ENCODE data around the gene TSPAN9.

DNA sequence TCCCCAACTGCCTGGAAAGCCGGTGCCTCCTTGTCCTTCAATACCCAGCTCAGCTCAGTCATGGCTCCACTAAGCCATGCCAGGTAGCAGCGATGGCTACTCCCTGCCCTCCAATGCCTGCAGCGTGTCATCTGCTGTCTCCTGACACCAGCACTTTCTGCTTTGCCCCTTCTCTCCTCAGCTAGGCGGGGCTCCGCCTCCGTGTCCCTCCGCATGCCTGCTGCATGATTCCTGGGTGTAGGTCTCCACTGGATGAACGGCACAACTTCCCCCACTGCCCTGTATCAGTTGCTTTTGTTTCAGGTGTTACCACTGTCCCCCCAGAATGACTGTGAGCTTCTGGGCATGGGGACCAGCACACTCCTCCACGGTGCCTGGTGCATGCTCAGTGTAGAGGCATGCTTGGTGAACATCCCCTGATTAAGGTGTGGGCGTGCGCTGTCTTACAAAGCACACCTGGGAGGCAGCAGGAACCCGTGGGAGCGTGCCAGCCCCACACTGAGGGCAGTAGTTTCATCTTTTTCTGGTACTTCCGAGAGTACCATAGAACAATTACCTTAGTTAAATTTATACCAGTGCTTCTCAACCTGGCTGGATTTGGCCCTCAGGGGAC, 234.4 kb downstream of the TSPAN9 start:
- TF ChIP-seq, protein P1, sequence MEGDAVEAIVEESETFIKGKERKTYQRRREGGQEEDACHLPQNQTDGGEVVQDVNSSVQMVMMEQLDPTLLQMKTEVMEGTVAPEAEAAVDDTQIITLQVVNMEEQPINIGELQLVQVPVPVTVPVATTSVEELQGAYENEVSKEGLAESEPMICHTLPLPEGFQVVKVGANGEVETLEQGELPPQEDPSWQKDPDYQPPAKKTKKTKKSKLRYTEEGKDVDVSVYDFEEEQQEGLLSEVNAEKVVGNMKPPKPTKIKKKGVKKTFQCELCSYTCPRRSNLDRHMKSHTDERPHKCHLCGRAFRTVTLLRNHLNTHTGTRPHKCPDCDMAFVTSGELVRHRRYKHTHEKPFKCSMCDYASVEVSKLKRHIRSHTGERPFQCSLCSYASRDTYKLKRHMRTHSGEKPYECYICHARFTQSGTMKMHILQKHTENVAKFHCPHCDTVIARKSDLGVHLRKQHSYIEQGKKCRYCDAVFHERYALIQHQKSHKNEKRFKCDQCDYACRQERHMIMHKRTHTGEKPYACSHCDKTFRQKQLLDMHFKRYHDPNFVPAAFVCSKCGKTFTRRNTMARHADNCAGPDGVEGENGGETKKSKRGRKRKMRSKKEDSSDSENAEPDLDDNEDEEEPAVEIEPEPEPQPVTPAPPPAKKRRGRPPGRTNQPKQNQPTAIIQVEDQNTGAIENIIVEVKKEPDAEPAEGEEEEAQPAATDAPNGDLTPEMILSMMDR (IDR thresholded peaks at IDR 0.05) = no peak
- TF ChIP-seq, protein P2, sequence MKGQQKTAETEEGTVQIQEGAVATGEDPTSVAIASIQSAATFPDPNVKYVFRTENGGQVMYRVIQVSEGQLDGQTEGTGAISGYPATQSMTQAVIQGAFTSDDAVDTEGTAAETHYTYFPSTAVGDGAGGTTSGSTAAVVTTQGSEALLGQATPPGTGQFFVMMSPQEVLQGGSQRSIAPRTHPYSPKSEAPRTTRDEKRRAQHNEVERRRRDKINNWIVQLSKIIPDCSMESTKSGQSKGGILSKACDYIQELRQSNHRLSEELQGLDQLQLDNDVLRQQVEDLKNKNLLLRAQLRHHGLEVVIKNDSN (IDR thresholded peaks at IDR 0.05; ENCODE audit: borderline replicate concordance, low read depth) = no peak
- no peak for TF ChIP-seq EP300 (IDR thresholded peaks at IDR 0.05; ENCODE audit: borderline replicate concordance in 1 of 2, low read depth in 1 of 2, low read length in 1 of 2)
- no peak for TF ChIP-seq NRF1 (IDR thresholded peaks at IDR 0.05; ENCODE audit: low read depth, low read length)
- no peak for TF ChIP-seq EZH2phosphoT487 (IDR thresholded peaks at IDR 0.05; ENCODE audit: borderline replicate concordance, low read depth)
- TF ChIP-seq, protein P3, sequence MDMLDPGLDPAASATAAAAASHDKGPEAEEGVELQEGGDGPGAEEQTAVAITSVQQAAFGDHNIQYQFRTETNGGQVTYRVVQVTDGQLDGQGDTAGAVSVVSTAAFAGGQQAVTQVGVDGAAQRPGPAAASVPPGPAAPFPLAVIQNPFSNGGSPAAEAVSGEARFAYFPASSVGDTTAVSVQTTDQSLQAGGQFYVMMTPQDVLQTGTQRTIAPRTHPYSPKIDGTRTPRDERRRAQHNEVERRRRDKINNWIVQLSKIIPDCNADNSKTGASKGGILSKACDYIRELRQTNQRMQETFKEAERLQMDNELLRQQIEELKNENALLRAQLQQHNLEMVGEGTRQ (IDR thresholded peaks at IDR 0.05; ENCODE audit: borderline replicate concordance, low read depth, low read length) = no peak
- no peak for TF ChIP-seq SIN3A (IDR thresholded peaks at IDR 0.05; ENCODE audit: borderline replicate concordance, low read depth, low read length)
- TF ChIP-seq, protein P4, sequence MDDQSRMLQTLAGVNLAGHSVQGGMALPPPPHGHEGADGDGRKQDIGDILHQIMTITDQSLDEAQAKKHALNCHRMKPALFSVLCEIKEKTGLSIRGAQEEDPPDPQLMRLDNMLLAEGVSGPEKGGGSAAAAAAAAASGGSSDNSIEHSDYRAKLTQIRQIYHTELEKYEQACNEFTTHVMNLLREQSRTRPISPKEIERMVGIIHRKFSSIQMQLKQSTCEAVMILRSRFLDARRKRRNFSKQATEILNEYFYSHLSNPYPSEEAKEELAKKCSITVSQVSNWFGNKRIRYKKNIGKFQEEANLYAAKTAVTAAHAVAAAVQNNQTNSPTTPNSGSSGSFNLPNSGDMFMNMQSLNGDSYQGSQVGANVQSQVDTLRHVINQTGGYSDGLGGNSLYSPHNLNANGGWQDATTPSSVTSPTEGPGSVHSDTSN (IDR thresholded peaks at IDR 0.05) = no peak

Measured in SK-N-SH (cell line).